K562 (cell line): Measurements from ENCODE around the gene PTPN18. TPM values are rescaled to one million over a fixed set of nuclear protein-coding genes. Genes with fewer than 3 reads are reported as not detected.

Experiments used
- DIDO1 ChIP-seq: fragments of 450-650 bp; IDR thresholded peaks from 2 replicates; pipeline ENCODE4 v1.6.1; 2016; ENCODE audit warnings: low read depth, missing biosample characterization, missing genetic modification characterization
- HCFC1 ChIP-seq: IDR thresholded peaks from 2 replicates; pipeline ENCODE4 v1.6.1; 2012; ENCODE audit warnings: low read depth, low read length, improper control_type of control experiment
- KAT8 ChIP-seq: fragments of 450-650 bp; IDR thresholded peaks from 2 replicates; pipeline ENCODE4 v1.6.1; 2016; ENCODE audit warnings: low read depth, mild to moderate bottlenecking
- KLF16 ChIP-seq: IDR thresholded peaks from 2 replicates; pipeline ENCODE4 v1.6.1; 2016; ENCODE audit warnings: antibody characterized with exemption
- MEIS2 ChIP-seq: fragments of 450-650 bp; IDR thresholded peaks from 2 replicates; pipeline ENCODE4 v1.6.1; 2014; ENCODE audit warnings: mild to moderate bottlenecking; ENCODE audit not compliant: partially characterized antibody
- NFE2L1 ChIP-seq: fragments of 450-650 bp; IDR thresholded peaks from 2 replicates; pipeline ENCODE4 v1.6.1; 2016; ENCODE audit warnings: missing genetic modification characterization, low read depth, mild to moderate bottlenecking, missing compliant biosample characterization, moderate library complexity, borderline replicate concordance
- POU5F1 ChIP-seq: fragments of 150-350 bp; IDR thresholded peaks from 2 replicates; pipeline ENCODE4 v1.6.1; 2014; ENCODE audit warnings: borderline replicate concordance, low read length, low read depth, mild to moderate bottlenecking; ENCODE audit not compliant: partially characterized antibody
- RBM17 ChIP-seq: fragments of 200-400 bp; formaldehyde crosslinking; IDR thresholded peaks from 2 replicates; pipeline ENCODE4 v1.6.1; 2017; ENCODE audit warnings: low read depth, mild to moderate bottlenecking, low read length, borderline replicate concordance
- SMAD4 ChIP-seq: fragments of 250-450 bp; sonication (Bioruptor Pico); conservative IDR thresholded peaks from 2 replicates; pipeline ENCODE4 v1.8.0; 2021; ENCODE audit warnings: inconsistent platforms, mild to moderate bottlenecking, moderate library complexity
- TCF3 ChIP-seq: sonication (generic); formaldehyde crosslinking; IDR thresholded peaks from 2 replicates; pipeline ENCODE4 v1.4.0; 2020; ENCODE audit warnings: mild to moderate bottlenecking, missing genetic modification reagents
- TEAD1 ChIP-seq, 2 experiments: fragments of 450-650 bp in 1 of 2; sonication (generic) in 1 of 2; formaldehyde crosslinking; IDR thresholded peaks; 2 replicates each; pipeline versions ENCODE4 v1.4.0 to v1.8.0; 2020 to 2022; ENCODE audit warnings: mild to moderate bottlenecking in 2 of 2, missing genetic modification reagents in 1 of 2
- ZBTB7A ChIP-seq: IDR thresholded peaks from 2 replicates; pipeline ENCODE4 v1.6.1; 2011; ENCODE audit warnings: low read depth, mild to moderate bottlenecking, low read length, moderate library complexity, borderline replicate concordance; ENCODE audit not compliant: control insufficient read depth
- ZNF699 ChIP-seq: fragments of 250-450 bp; sonication (Bioruptor Pico); IDR thresholded peaks from 2 replicates; pipeline ENCODE4 v1.8.0; 2021; ENCODE audit warnings: mild to moderate bottlenecking, moderate library complexity; ENCODE audit not compliant: insufficient replicate concordance
- polyA plus RNA-seq, 8 experiments: library from polyadenylated mRNA; depleted of rRNA in 4 of 8; stranded (reverse) in 5 of 8; unstranded in 3 of 8; fragments of >200 nt; fragmentation: Nextera tagmentation in 2 of 8; fragmentation: Illumina TruSeq in 1 of 8; extraction: Ambion mirVana in 2 of 8; extraction: Trizol in 1 of 8; gene quantifications; 2 replicates each; pipeline versions ENCODE4 v1.2.1 to v1.2.3, GENCODE V29; 2011 to 2014; ENCODE audit warnings: inconsistent platforms in 1 of 8, missing spikeins in 1 of 8
- total RNA-seq, 7 experiments: library from RNA; depleted of rRNA in 6 of 7; stranded (reverse); fragments of >200 nt in 6 of 7; fragmentation: Illumina TruSeq in 2 of 7; extraction: Trizol in 2 of 7; gene quantifications; 2 replicates each; pipeline versions ENCODE4 v1.2.1 to v1.2.3, GENCODE V29; 2011 to 2021; ENCODE audit warnings: low replicate concordance in 1 of 7
- TF ChIP-seq, protein P1 (sequence below): fragments of 200-800 bp; sonication (Bioruptor generic); IDR thresholded peaks from 2 replicates; pipeline ENCODE4 v1.6.1; 2017; ENCODE audit warnings: missing genetic modification characterization, missing compliant biosample characterization
- TF ChIP-seq, protein P2 (sequence below): fragments of 250-450 bp; sonication (Bioruptor Pico); IDR thresholded peaks from 2 replicates; pipeline ENCODE4 v1.4.0; 2020
- TF ChIP-seq, protein P3 (sequence below): fragments of 200-800 bp; sonication (Bioruptor generic); IDR thresholded peaks from 2 replicates; pipeline ENCODE4 v1.6.1; 2017; ENCODE audit warnings: missing genetic modification characterization, missing compliant biosample characterization
- TF ChIP-seq, protein P4 (sequence below): fragments of 250-450 bp; sonication (Bioruptor Pico); IDR thresholded peaks from 2 replicates; pipeline ENCODE4 v1.8.0; 2022; ENCODE audit warnings: moderate library complexity, mild to moderate bottlenecking, inconsistent platforms

The PTPN18 gene
- total and polyA plus RNA-seq, 9 of the 15 experiments (the other 6 are each of a cell fraction or from before 2014, with no cell fraction given) = 11.6 to 90.7 (median 49.6) TPM

DNA sequence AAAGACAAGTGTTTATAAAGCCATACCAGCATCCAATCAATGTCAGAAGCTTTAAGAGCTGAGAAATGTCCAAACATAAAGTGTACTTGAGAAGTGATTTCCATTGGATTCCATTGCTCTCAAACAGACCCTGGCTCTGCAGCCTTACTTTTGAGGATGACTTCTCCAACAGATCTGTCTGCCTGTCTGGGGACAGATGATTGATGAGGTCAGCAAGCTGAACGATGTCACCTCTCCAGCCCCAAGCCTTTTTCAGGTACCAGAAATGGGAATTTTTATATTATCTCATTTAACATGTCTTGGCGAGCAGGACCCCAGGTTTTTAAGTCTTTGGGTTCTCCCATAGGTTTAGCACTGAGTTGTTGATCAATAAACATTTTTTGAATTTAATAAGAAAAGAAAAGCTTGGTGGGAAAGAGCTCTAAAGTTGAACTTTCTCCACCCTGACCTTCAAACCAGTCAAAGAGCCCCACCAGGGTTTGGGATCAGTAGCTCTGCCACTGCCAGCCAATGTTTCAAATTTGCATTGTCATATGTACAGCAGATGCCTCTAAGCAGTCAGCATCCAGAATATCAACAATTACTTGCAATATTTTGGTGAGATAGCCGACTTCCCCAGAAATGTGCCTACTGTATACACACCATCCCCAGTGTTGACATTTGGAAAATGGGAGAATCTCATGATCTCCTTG is 22.5 kb downstream of the PTPN18 start (continued):
- no peak for TF ChIP-seq RBM17
- TF ChIP-seq ZBTB7A = no peak
- TF ChIP-seq KAT8 = no peak
- TF ChIP-seq, protein P1, sequence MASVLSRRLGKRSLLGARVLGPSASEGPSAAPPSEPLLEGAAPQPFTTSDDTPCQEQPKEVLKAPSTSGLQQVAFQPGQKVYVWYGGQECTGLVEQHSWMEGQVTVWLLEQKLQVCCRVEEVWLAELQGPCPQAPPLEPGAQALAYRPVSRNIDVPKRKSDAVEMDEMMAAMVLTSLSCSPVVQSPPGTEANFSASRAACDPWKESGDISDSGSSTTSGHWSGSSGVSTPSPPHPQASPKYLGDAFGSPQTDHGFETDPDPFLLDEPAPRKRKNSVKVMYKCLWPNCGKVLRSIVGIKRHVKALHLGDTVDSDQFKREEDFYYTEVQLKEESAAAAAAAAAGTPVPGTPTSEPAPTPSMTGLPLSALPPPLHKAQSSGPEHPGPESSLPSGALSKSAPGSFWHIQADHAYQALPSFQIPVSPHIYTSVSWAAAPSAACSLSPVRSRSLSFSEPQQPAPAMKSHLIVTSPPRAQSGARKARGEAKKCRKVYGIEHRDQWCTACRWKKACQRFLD = 0 out of 2 replicates have a peak, but pooled peaks have one; percentile 42
- no peak for TF ChIP-seq KLF16
- no peak for TF ChIP-seq TEAD1 (CRISPR knock-in tag; IDR thresholded peaks at IDR 0.05)
- TF ChIP-seq, protein P2, sequence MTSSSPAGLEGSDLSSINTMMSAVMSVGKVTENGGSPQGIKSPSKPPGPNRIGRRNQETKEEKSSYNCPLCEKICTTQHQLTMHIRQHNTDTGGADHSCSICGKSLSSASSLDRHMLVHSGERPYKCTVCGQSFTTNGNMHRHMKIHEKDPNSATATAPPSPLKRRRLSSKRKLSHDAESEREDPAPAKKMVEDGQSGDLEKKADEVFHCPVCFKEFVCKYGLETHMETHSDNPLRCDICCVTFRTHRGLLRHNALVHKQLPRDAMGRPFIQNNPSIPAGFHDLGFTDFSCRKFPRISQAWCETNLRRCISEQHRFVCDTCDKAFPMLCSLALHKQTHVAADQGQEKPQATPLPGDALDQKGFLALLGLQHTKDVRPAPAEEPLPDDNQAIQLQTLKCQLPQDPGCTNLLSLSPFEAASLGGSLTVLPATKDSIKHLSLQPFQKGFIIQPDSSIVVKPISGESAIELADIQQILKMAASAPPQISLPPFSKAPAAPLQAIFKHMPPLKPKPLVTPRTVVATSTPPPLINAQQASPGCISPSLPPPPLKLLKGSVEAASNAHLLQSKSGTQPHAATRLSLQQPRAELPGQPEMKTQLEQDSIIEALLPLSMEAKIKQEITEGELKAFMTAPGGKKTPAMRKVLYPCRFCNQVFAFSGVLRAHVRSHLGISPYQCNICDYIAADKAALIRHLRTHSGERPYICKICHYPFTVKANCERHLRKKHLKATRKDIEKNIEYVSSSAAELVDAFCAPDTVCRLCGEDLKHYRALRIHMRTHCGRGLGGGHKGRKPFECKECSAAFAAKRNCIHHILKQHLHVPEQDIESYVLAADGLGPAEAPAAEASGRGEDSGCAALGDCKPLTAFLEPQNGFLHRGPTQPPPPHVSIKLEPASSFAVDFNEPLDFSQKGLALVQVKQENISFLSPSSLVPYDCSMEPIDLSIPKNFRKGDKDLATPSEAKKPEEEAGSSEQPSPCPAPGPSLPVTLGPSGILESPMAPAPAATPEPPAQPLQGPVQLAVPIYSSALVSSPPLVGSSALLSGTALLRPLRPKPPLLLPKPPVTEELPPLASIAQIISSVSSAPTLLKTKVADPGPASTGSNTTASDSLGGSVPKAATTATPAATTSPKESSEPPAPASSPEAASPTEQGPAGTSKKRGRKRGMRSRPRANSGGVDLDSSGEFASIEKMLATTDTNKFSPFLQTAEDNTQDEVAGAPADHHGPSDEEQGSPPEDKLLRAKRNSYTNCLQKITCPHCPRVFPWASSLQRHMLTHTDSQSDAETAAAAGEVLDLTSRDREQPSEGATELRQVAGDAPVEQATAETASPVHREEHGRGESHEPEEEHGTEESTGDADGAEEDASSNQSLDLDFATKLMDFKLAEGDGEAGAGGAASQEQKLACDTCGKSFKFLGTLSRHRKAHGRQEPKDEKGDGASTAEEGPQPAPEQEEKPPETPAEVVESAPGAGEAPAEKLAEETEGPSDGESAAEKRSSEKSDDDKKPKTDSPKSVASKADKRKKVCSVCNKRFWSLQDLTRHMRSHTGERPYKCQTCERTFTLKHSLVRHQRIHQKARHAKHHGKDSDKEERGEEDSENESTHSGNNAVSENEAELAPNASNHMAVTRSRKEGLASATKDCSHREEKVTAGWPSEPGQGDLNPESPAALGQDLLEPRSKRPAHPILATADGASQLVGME = no peak
- TF ChIP-seq, protein P3, sequence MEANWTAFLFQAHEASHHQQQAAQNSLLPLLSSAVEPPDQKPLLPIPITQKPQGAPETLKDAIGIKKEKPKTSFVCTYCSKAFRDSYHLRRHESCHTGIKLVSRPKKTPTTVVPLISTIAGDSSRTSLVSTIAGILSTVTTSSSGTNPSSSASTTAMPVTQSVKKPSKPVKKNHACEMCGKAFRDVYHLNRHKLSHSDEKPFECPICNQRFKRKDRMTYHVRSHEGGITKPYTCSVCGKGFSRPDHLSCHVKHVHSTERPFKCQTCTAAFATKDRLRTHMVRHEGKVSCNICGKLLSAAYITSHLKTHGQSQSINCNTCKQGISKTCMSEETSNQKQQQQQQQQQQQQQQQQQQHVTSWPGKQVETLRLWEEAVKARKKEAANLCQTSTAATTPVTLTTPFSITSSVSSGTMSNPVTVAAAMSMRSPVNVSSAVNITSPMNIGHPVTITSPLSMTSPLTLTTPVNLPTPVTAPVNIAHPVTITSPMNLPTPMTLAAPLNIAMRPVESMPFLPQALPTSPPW (CRISPR knock-in tag) = no peak
- no peak for TF ChIP-seq TCF3 (CRISPR knock-in tag)
- no peak for TF ChIP-seq POU5F1
- TF ChIP-seq SMAD4 (CRISPR knock-in tag) = peak; percentile 87
- peak; percentile 35 for TF ChIP-seq NFE2L1 (tag)
- TF ChIP-seq MEIS2 = peak; percentile 95
- no peak for TF ChIP-seq ZNF699 (CRISPR knock-in tag)
- TF ChIP-seq DIDO1 (tag) = no peak
- TF ChIP-seq, protein P4, sequence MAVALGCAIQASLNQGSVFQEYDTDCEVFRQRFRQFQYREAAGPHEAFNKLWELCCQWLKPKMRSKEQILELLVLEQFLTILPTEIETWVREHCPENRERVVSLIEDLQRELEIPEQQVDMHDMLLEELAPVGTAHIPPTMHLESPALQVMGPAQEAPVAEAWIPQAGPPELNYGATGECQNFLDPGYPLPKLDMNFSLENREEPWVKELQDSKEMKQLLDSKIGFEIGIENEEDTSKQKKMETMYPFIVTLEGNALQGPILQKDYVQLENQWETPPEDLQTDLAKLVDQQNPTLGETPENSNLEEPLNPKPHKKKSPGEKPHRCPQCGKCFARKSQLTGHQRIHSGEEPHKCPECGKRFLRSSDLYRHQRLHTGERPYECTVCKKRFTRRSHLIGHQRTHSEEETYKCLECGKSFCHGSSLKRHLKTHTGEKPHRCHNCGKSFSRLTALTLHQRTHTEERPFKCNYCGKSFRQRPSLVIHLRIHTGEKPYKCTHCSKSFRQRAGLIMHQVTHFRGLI = no peak
- no peak for TF ChIP-seq HCFC1
